Measurements from ENCODE around the gene UBE2I.

The UBE2I gene

GRCh38 chr16:1335211-1335971 lies 26.0 kb downstream of the UBE2I start:
- Histone ChIP-seq H2AFZ (ENCODE audit: low read length) (no peak overlapping the region), H3K4me2 (ENCODE audit: low read depth, low read length, poor library complexity, severe bottlenecking) (no peak overlapping the region), H3K9ac (ENCODE audit: low read depth, low read length, poor library complexity, severe bottlenecking) (no peak overlapping the region), H3K9me2 (replicated peaks; ENCODE audit: low read depth, low read length) (no peaks in the 10 kb centered on the region), H3K36me3 (ENCODE audit: insufficient read depth, low read length) (no peaks in the 10 kb centered on the region), H3K4me3 (ENCODE audit: low read length, poor library complexity, severe bottlenecking) (no peak overlapping the region), H3K79me2 (ENCODE audit: insufficient read depth, low read length) (no peaks in the 10 kb centered on the region), H3K9me3 (ENCODE audit: insufficient read depth, low read depth, low read length) (no peaks in the 10 kb centered on the region), H3K4me1 (ENCODE audit: insufficient read depth, low read length, poor library complexity, severe bottlenecking) (no peaks in the 10 kb centered on the region), H4K20me1 (ENCODE audit: insufficient read depth, low read length, poor library complexity, severe bottlenecking) (no peaks in the 10 kb centered on the region), H3K27me3 (ENCODE audit: insufficient read depth, low read length, poor library complexity, severe bottlenecking) (no peaks in the 10 kb centered on the region), H3F3A (ENCODE audit: low read depth) (no peaks in the 10 kb centered on the region)
- no peak for TF ChIP-seq CTCF (conservative IDR thresholded peaks at IDR 0.05; ENCODE audit: low read length)
- no peak for TF ChIP-seq EZH2phosphoT487 (IDR thresholded peaks at IDR 0.05; ENCODE audit: borderline replicate concordance)

- Histone ChIP-seq H3K9me2 (replicated peaks; ENCODE audit: low read depth, low read length) (no peaks in the 10 kb centered on the region), H3F3A (ENCODE audit: low read depth) (no peaks in the 10 kb centered on the region), H3K4me2 (ENCODE audit: low read depth, low read length, poor library complexity, severe bottlenecking) (no peak overlapping the region), H3K79me2 (ENCODE audit: insufficient read depth, low read length) (no peaks in the 10 kb centered on the region), H3K9ac (ENCODE audit: low read depth, low read length, poor library complexity, severe bottlenecking) (no peak overlapping the region), H3K4me3 (ENCODE audit: low read length, poor library complexity, severe bottlenecking) (no peak overlapping the region), H3K36me3 (ENCODE audit: insufficient read depth, low read length) (no peaks in the 10 kb centered on the region), H3K27me3 (ENCODE audit: insufficient read depth, low read length, poor library complexity, severe bottlenecking) (no peaks in the 10 kb centered on the region), H3K9me3 (ENCODE audit: insufficient read depth, low read depth, low read length) (no peaks in the 10 kb centered on the region), H2AFZ (ENCODE audit: low read length) (no peak overlapping the region), H4K20me1 (ENCODE audit: insufficient read depth, low read length, poor library complexity, severe bottlenecking) (no peaks in the 10 kb centered on the region), H3K4me1 (ENCODE audit: insufficient read depth, low read length, poor library complexity, severe bottlenecking) (no peaks in the 10 kb centered on the region)
- TF ChIP-seq EZH2phosphoT487 (IDR thresholded peaks at IDR 0.05; ENCODE audit: borderline replicate concordance) (no peak), CTCF (conservative IDR thresholded peaks at IDR 0.05; ENCODE audit: low read length) (no peak; the same call in 1 of the 2 replicates)
Measured at GRCh38 chr16:1335996-1336395, 26.6 kb downstream of the UBE2I start.

GRCh38 chr16:1336619-1337018 lies 27.2 kb downstream of the UBE2I start:
- no peaks in the 10 kb centered on the region for H3K9me2 ChIP-seq (replicated peaks; ENCODE audit: low read depth, low read length)
- no peaks in the 10 kb centered on the region for H3K79me2 ChIP-seq (ENCODE audit: insufficient read depth, low read length)
- H3F3A ChIP-seq (ENCODE audit: low read depth), result no peaks in the 10 kb centered on the region
- no peaks in the 10 kb centered on the region for H3K36me3 ChIP-seq (ENCODE audit: insufficient read depth, low read length)
- H3K9me3 ChIP-seq (ENCODE audit: insufficient read depth, low read depth, low read length), result no peaks in the 10 kb centered on the region
- no peak overlapping the region for H3K9ac ChIP-seq (ENCODE audit: low read depth, low read length, poor library complexity, severe bottlenecking)
- no peaks in the 10 kb centered on the region for H3K27me3 ChIP-seq (ENCODE audit: insufficient read depth, low read length, poor library complexity, severe bottlenecking)
- H3K4me2 ChIP-seq (ENCODE audit: low read depth, low read length, poor library complexity, severe bottlenecking), result no peak overlapping the region
- H2AFZ ChIP-seq (ENCODE audit: low read length), result no peak overlapping the region
- H3K4me3 ChIP-seq (ENCODE audit: low read length, poor library complexity, severe bottlenecking), result no peak overlapping the region
- no peaks in the 10 kb centered on the region for H4K20me1 ChIP-seq (ENCODE audit: insufficient read depth, low read length, poor library complexity, severe bottlenecking)
- TF ChIP-seq EZH2phosphoT487 (IDR thresholded peaks at IDR 0.05; ENCODE audit: borderline replicate concordance) (no peak), CTCF (conservative IDR thresholded peaks at IDR 0.05; ENCODE audit: low read length) (no peak)
- H3K4me1 ChIP-seq (ENCODE audit: insufficient read depth, low read length, poor library complexity, severe bottlenecking), result no peaks in the 10 kb centered on the region
